PC-3 (cell line): ENCODE results near the gene CD1D. TPM values are rescaled to one million over a fixed set of nuclear protein-coding genes. Genes with fewer than 3 reads are reported as not detected.

ENCODE experiments used
- ATAC-seq: fragments of 200-7000 bp; cut with Tn5 transposase; 2 replicates; pipeline ENCODE4 v1.9.1; 2020; ENCODE audit warnings: mild to moderate bottlenecking, moderate library complexity
- BruUV-seq: library from RNA; stranded (reverse); fragments of 400-500 nt; replicated peaks from 2 replicates; lab custom pipeline; 2021; lab: Mats Ljungman, UMichigan
- CTCF ChIA-PET: fragments of 300-600 bp; sonication (Branson Sonifier 250); formaldehyde crosslinking; loops from one replicate; lab custom pipeline; 2022; ENCODE audit warnings: antibody characterized with exemption; lab: Charles Lee
- POLR2A ChIA-PET: fragments of 300-600 bp; sonication (Branson Sonifier 250); formaldehyde crosslinking; loops from one replicate; lab custom pipeline; 2022; ENCODE audit warnings: antibody characterized with exemption; ENCODE audit not compliant: unreplicated experiment; lab: Charles Lee
- DNase-seq: peaks from one replicate; pipeline ENCODE4 v3.0.0-alpha.2; 2015
- H2AFZ ChIP-seq: fragments of 300-600 bp; sonication (generic); 2 replicates; pipeline ENCODE4 v1.6.0; 2016; ENCODE audit warnings: antibody characterized with exemption, low read length
- H3F3A ChIP-seq: fragments of 300-600 bp; sonication (generic); one replicate; pipeline ENCODE4 v1.6.0; 2017; ENCODE audit warnings: antibody characterized with exemption, low read length, control low read depth, mild to moderate bottlenecking; ENCODE audit not compliant: unreplicated experiment
- H3K27ac ChIP-seq: fragments of 300-600 bp; sonication (generic); 2 replicates; pipeline ENCODE4 v1.5.1; 2016; ENCODE audit warnings: mild to moderate bottlenecking, low read length
- H3K27me3 ChIP-seq: fragments of 300-600 bp; sonication (generic); 2 replicates; pipeline ENCODE4 v1.6.1; 2016; ENCODE audit warnings: low read length, mixed read lengths
- H3K36me3 ChIP-seq: fragments of 300-600 bp; sonication (generic); 2 replicates; pipeline ENCODE4 v1.6.1; 2016; ENCODE audit warnings: low read depth, mixed run types, low read length, mixed read lengths
- H3K4me1 ChIP-seq: fragments of 300-600 bp; sonication (generic); 2 replicates; pipeline ENCODE4 v1.5.1; 2016; ENCODE audit warnings: low read length; ENCODE audit not compliant: insufficient read depth
- H3K4me2 ChIP-seq: fragments of 300-600 bp; sonication (generic); 2 replicates; pipeline ENCODE4 v1.6.0; 2016; ENCODE audit warnings: low read length
- H3K4me3 ChIP-seq: fragments of 300-600 bp; sonication (generic); 2 replicates; pipeline ENCODE4 v1.5.1; 2016; ENCODE audit warnings: mild to moderate bottlenecking, low read length, mixed read lengths
- H3K79me2 ChIP-seq: fragments of 300-600 bp; sonication (generic); 2 replicates; pipeline ENCODE4 v1.6.1; 2017; ENCODE audit warnings: low read length, mixed read lengths
- H3K9ac ChIP-seq: fragments of 300-600 bp; sonication (generic); 2 replicates; pipeline ENCODE4 v1.6.0; 2016; ENCODE audit warnings: mild to moderate bottlenecking, low read length
- H3K9me2 ChIP-seq: fragments of 300-600 bp; sonication (generic); replicated peaks from 2 replicates; pipeline ENCODE4 v1.6.1; 2016; ENCODE audit warnings: mixed run types, low read length, mixed read lengths
- H3K9me3 ChIP-seq: fragments of 300-600 bp; sonication (generic); 2 replicates; pipeline ENCODE4 v1.6.1; 2016; ENCODE audit warnings: low read length, mixed read lengths
- H4K20me1 ChIP-seq: fragments of 300-600 bp; sonication (generic); 2 replicates; pipeline ENCODE4 v1.6.1; 2016; ENCODE audit warnings: low read length, mixed read lengths
- CTCF ChIP-seq: fragments of 300-600 bp; sonication (generic); conservative IDR thresholded peaks from 2 replicates; pipeline ENCODE4 v1.5.1; 2017; ENCODE audit warnings: antibody characterized with exemption, low read depth, mild to moderate bottlenecking, low read length
- EZH2 ChIP-seq: fragments of 300-600 bp; sonication (generic); IDR thresholded peaks from one replicate; pipeline ENCODE4 v1.6.1; 2017; ENCODE audit warnings: antibody characterized with exemption, mild to moderate bottlenecking, low read length; ENCODE audit not compliant: unreplicated experiment
- EZH2phosphoT487 ChIP-seq: fragments of 300-600 bp; sonication (generic); IDR thresholded peaks from 2 replicates; pipeline ENCODE4 v1.6.1; 2018; ENCODE audit warnings: mild to moderate bottlenecking, antibody characterized with exemption, low read length, borderline replicate concordance
- intact Hi-C: fragments of 100-400 bp; cut with micrococcal nuclease; formaldehyde crosslinking; loops from 2 replicates; pipeline ENCODE4 v1.9.0; 2023
- total RNA-seq: library from RNA; depleted of rRNA; stranded (reverse); fragments of >200 nt; gene quantifications from 2 replicates; pipeline ENCODE4 v1.2.3, GENCODE V29; 2014

Gene CD1D
- total RNA-seq, 1 experiment from 2014 or later = not detected

GRCh38 chr1:158185770-158186169 is 5.1 kb downstream of the CD1D start:
- TF ChIP-seq EZH2phosphoT487 = no peak
- no peak for TF ChIP-seq CTCF
- no peak for TF ChIP-seq EZH2
- H3K27me3 ChIP-seq = peaks cover 77% of the 10 kb centered on the region
- no peaks in the 10 kb centered on the region for H3K36me3 ChIP-seq
- no peak overlapping the region for H3K4me2 ChIP-seq
- H3K27ac ChIP-seq = no peak overlapping the region
- H3K4me1 ChIP-seq = no peaks in the 10 kb centered on the region
- H2AFZ ChIP-seq = no peak overlapping the region
- no peaks in the 10 kb centered on the region for H3K79me2 ChIP-seq
- no peak overlapping the region for H3K4me3 ChIP-seq
- DNase-seq (no peak), ATAC-seq (no peak)
- no peaks in the 10 kb centered on the region for H3K9me3 ChIP-seq
- POLR2A ChIA-PET = no interaction called here
- no peaks in the 10 kb centered on the region for H3K9me2 ChIP-seq
- intact Hi-C loops = no loop called here
- H3K9ac ChIP-seq = no peak overlapping the region
- no peaks in the 10 kb centered on the region for H3F3A ChIP-seq
- no peaks in the 10 kb centered on the region for H4K20me1 ChIP-seq
- BruUV-seq = no TSS peak
- CTCF ChIA-PET = no interaction called here

- no peak overlapping the region for H3K27ac ChIP-seq
- BruUV-seq = no TSS peak
- no peaks in the 10 kb centered on the region for H3K79me2 ChIP-seq
- POLR2A ChIA-PET = no interaction called here
- intact Hi-C loops = no loop called here
- ATAC-seq = no peak; the same call in 1 of the 2 replicates
- H3K9me2 ChIP-seq = no peaks in the 10 kb centered on the region
- H3K4me1 ChIP-seq = no peaks in the 10 kb centered on the region
- no peak for DNase-seq
- no peaks in the 10 kb centered on the region for H4K20me1 ChIP-seq
- TF ChIP-seq EZH2 (no peak), EZH2phosphoT487 (no peak), CTCF (no peak)
- no peaks in the 10 kb centered on the region for H3K9me3 ChIP-seq
- peaks cover 74% of the 10 kb centered on the region for H3K27me3 ChIP-seq
- no peak overlapping the region for H3K4me2 ChIP-seq
- H3K36me3 ChIP-seq = no peaks in the 10 kb centered on the region
- no peaks in the 10 kb centered on the region for H3F3A ChIP-seq
- H2AFZ ChIP-seq = no peak overlapping the region
- CTCF ChIA-PET = no interaction called here
- H3K9ac ChIP-seq = no peak overlapping the region
- H3K4me3 ChIP-seq = no peak overlapping the region
Measured at GRCh38 chr1:158186180-158186579, 5.5 kb downstream of the CD1D start.

GRCh38 chr1:158188611-158189010 is 7.9 kb downstream of the CD1D start:
- Histone ChIP-seq H3K4me3 (no peak overlapping the region), H3K36me3 (no peaks in the 10 kb centered on the region), H2AFZ (no peak overlapping the region), H3F3A (no peaks in the 10 kb centered on the region), H3K9ac (no peak overlapping the region), H3K27ac (no peak overlapping the region), H3K79me2 (no peaks in the 10 kb centered on the region), H3K4me2 (no peak overlapping the region), H3K27me3 (peaks cover 56% of the 10 kb centered on the region), H4K20me1 (no peaks in the 10 kb centered on the region), H3K9me2 (no peaks in the 10 kb centered on the region), H3K4me1 (no peaks in the 10 kb centered on the region), H3K9me3 (no peaks in the 10 kb centered on the region)
- no TSS peak for BruUV-seq
- intact Hi-C loops = no loop called here
- TF ChIP-seq EZH2phosphoT487 (no peak), EZH2 (no peak)
- DNase-seq (no peak), ATAC-seq (no peak)
- POLR2A ChIA-PET = no interaction called here
- CTCF ChIA-PET = no interaction called here
